ENCODE data around the gene RANBP17. TPM values are rescaled to one million over a fixed set of nuclear protein-coding genes. Genes with fewer than 3 reads are reported as not detected.

RANBP17 gene
- total and polyA plus RNA-seq, 2 experiments from 2014 or later, result 3.7 to 3.8 TPM

GRCh38 chr5:171272996-171273970 lies 411.5 kb downstream of the RANBP17 start:
- TF ChIP-seq EZH2phosphoT487 (IDR thresholded peaks at IDR 0.05; ENCODE audit: insufficient read depth, low read depth) (no peak), EZH2 (IDR thresholded peaks at IDR 0.05; ENCODE audit: insufficient read depth, poor library complexity, severe bottlenecking) (no peak)
- 38 to 51% methylated on average over 2 of the region's 2 CpGs for WGBS, 2 experiments (ENCODE audit: low coverage in 1 of 2, low lambda C conversion rate in 2 of 2, missing lambda C conversion rate in 2 of 2)
- in situ Hi-C loops (cut with MboI), result no loop called here

GRCh38 chr5:171275841-171276544 lies 414.2 kb downstream of the RANBP17 start:
- in situ Hi-C loops (cut with MboI), result no loop called here
- H3K27me3 ChIP-seq (replicated peaks; ENCODE audit: insufficient read depth), result no peaks in the 10 kb centered on the region
- H4K20me1 ChIP-seq (ENCODE audit: insufficient read depth), result no peaks in the 10 kb centered on the region
- H2AFZ ChIP-seq, result no peak overlapping the region
- no peak overlapping the region for H3K4me3 ChIP-seq
- DNase-seq, result no peak
- H3K4me1 ChIP-seq (ENCODE audit: insufficient read depth), result peaks cover 20% of the 10 kb centered on the region
- no peaks in the 10 kb centered on the region for H3K9me3 ChIP-seq (ENCODE audit: low read depth)
- no peaks in the 10 kb centered on the region for H3K79me2 ChIP-seq (ENCODE audit: insufficient read depth)
- H3K9me2 ChIP-seq (ENCODE audit: insufficient read depth), result no peaks in the 10 kb centered on the region
- no peak overlapping the region for H3K9ac ChIP-seq
- 66 to 72% methylated on average over 5 of the region's 5 CpGs for WGBS, 2 experiments (ENCODE audit: low coverage in 1 of 2, low lambda C conversion rate in 2 of 2, missing lambda C conversion rate in 2 of 2)
- no peak overlapping the region for H3K4me2 ChIP-seq (ENCODE audit: unreplicated experiment)
- no peak overlapping the region for H3K27ac ChIP-seq
- peaks cover 10% of the 10 kb centered on the region; the same call in 1 of the 2 replicates for H3F3A ChIP-seq (ENCODE audit: insufficient read depth)
- TF ChIP-seq EZH2phosphoT487 (IDR thresholded peaks at IDR 0.05; ENCODE audit: insufficient read depth, low read depth) (no peak), EZH2 (IDR thresholded peaks at IDR 0.05; ENCODE audit: insufficient read depth, poor library complexity, severe bottlenecking) (no peak)
- H3K36me3 ChIP-seq (ENCODE audit: low read depth), result no peaks in the 10 kb centered on the region

More at GRCh38 chr5:171272996-171273970, 411.5 kb downstream of the RANBP17 start:
- no peaks in the 10 kb centered on the region for H3K27me3 ChIP-seq (replicated peaks; ENCODE audit: insufficient read depth)
- H3K4me3 ChIP-seq, result no peak overlapping the region
- H3K79me2 ChIP-seq (ENCODE audit: insufficient read depth), result no peaks in the 10 kb centered on the region
- no peaks in the 10 kb centered on the region for H3K9me2 ChIP-seq (ENCODE audit: insufficient read depth)
- H3K4me2 ChIP-seq (ENCODE audit: unreplicated experiment), result no peak overlapping the region
- H3K36me3 ChIP-seq (ENCODE audit: low read depth), result no peaks in the 10 kb centered on the region
- H3K9ac ChIP-seq, result no peak overlapping the region
- H3K9me3 ChIP-seq (ENCODE audit: low read depth), result no peaks in the 10 kb centered on the region
- H3K27ac ChIP-seq, result no peak overlapping the region
- peaks cover 31% of the 10 kb centered on the region for H3F3A ChIP-seq (ENCODE audit: insufficient read depth)
- H2AFZ ChIP-seq, result no peak overlapping the region
- H3K4me1 ChIP-seq (ENCODE audit: insufficient read depth), result peaks cover 39% of the 10 kb centered on the region
- no peaks in the 10 kb centered on the region for H4K20me1 ChIP-seq (ENCODE audit: insufficient read depth)
- DNase-seq, result peak; percentile 42

GRCh38 chr5:171283753-171284152 lies 421.9 kb downstream of the RANBP17 start:
- H2AFZ ChIP-seq, result no peak overlapping the region

GRCh38 chr5:171285465-171285864 lies 423.6 kb downstream of the RANBP17 start:
- Histone ChIP-seq H3K4me3 (no peak overlapping the region), H2AFZ (no peak overlapping the region), H3K9me2 (ENCODE audit: insufficient read depth) (no peaks in the 10 kb centered on the region), H3F3A (ENCODE audit: insufficient read depth) (no peaks in the 10 kb centered on the region), H3K9ac (no peak overlapping the region), H3K4me2 (ENCODE audit: unreplicated experiment) (no peak overlapping the region), H3K36me3 (ENCODE audit: low read depth) (no peaks in the 10 kb centered on the region), H3K9me3 (ENCODE audit: low read depth) (no peaks in the 10 kb centered on the region), H4K20me1 (ENCODE audit: insufficient read depth) (no peaks in the 10 kb centered on the region), H3K79me2 (ENCODE audit: insufficient read depth) (no peaks in the 10 kb centered on the region), H3K27me3 (replicated peaks; ENCODE audit: insufficient read depth) (no peaks in the 10 kb centered on the region), H3K4me1 (ENCODE audit: insufficient read depth) (no peaks in the 10 kb centered on the region), H3K27ac (no peak overlapping the region)
- DNase-seq, result no peak
- TF ChIP-seq EZH2 (IDR thresholded peaks at IDR 0.05; ENCODE audit: insufficient read depth, poor library complexity, severe bottlenecking) (no peak), EZH2phosphoT487 (IDR thresholded peaks at IDR 0.05; ENCODE audit: insufficient read depth, low read depth) (no peak)
- in situ Hi-C loops (cut with MboI), result no loop called here
- WGBS, 2 experiments (ENCODE audit: low coverage in 1 of 2, low lambda C conversion rate in 2 of 2, missing lambda C conversion rate in 2 of 2), result 52 to 62% methylated on average over 2 of the region's 2 CpGs

More at GRCh38 chr5:171283753-171284152, 421.9 kb downstream of the RANBP17 start:
- TF ChIP-seq EZH2phosphoT487 (IDR thresholded peaks at IDR 0.05; ENCODE audit: insufficient read depth, low read depth), result no peak
- TF ChIP-seq EZH2 (IDR thresholded peaks at IDR 0.05; ENCODE audit: insufficient read depth, poor library complexity, severe bottlenecking), result no peak
- H3K4me1 ChIP-seq (ENCODE audit: insufficient read depth), result no peaks in the 10 kb centered on the region
- no peaks in the 10 kb centered on the region for H3K36me3 ChIP-seq (ENCODE audit: low read depth)
- H3K27ac ChIP-seq, result no peak overlapping the region
- WGBS, 2 experiments (ENCODE audit: low coverage in 1 of 2, low lambda C conversion rate in 2 of 2, missing lambda C conversion rate in 2 of 2), result 60 to 61% methylated on average over 7 of the region's 7 CpGs
- H4K20me1 ChIP-seq (ENCODE audit: insufficient read depth), result no peaks in the 10 kb centered on the region
- no peak overlapping the region for H3K4me3 ChIP-seq
- H3K27me3 ChIP-seq (replicated peaks; ENCODE audit: insufficient read depth), result no peaks in the 10 kb centered on the region
- H3K4me2 ChIP-seq (ENCODE audit: unreplicated experiment), result no peak overlapping the region
- no peak for DNase-seq
- H3K79me2 ChIP-seq (ENCODE audit: insufficient read depth), result no peaks in the 10 kb centered on the region
- H3K9ac ChIP-seq, result no peak overlapping the region
- H3F3A ChIP-seq (ENCODE audit: insufficient read depth), result no peaks in the 10 kb centered on the region
- in situ Hi-C loops (cut with MboI), result no loop called here
- no peaks in the 10 kb centered on the region for H3K9me2 ChIP-seq (ENCODE audit: insufficient read depth)
- H3K9me3 ChIP-seq (ENCODE audit: low read depth), result no peaks in the 10 kb centered on the region
